ENCODE results near the gene ASL.

DNA sequence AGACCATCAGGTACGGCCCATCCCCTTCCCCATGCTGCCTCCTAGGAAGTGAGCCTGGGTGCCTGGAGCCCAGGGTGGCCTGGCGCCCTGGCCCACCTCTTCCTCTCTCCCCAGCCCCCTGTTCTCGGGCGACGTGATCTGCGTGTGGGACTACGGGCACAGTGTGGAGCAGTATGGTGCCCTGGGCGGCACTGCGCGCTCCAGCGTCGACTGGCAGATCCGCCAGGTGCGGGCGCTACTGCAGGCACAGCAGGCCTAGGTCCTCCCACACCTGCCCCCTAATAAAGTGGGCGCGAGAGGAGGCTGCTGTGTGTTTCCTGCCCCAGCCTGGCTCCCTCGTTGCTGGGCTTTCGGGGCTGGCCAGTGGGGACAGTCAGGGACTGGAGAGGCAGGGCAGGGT is 17.0 kb downstream of the ASL start:
- TF ChIP-seq, protein P1, sequence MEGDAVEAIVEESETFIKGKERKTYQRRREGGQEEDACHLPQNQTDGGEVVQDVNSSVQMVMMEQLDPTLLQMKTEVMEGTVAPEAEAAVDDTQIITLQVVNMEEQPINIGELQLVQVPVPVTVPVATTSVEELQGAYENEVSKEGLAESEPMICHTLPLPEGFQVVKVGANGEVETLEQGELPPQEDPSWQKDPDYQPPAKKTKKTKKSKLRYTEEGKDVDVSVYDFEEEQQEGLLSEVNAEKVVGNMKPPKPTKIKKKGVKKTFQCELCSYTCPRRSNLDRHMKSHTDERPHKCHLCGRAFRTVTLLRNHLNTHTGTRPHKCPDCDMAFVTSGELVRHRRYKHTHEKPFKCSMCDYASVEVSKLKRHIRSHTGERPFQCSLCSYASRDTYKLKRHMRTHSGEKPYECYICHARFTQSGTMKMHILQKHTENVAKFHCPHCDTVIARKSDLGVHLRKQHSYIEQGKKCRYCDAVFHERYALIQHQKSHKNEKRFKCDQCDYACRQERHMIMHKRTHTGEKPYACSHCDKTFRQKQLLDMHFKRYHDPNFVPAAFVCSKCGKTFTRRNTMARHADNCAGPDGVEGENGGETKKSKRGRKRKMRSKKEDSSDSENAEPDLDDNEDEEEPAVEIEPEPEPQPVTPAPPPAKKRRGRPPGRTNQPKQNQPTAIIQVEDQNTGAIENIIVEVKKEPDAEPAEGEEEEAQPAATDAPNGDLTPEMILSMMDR (IDR thresholded peaks at IDR 0.05; ENCODE audit: insufficient read depth, low read depth, low read length), result no peak
- no peak for TF ChIP-seq EZH2 (IDR thresholded peaks at IDR 0.05; ENCODE audit: insufficient read depth, low read length)

Data from astrocyte (in vitro differentiated cells and primary cell).